H9 (cell line): ENCODE results near the gene KCNE2. TPM values are rescaled to one million over a fixed set of nuclear protein-coding genes. Genes with fewer than 3 reads are reported as not detected.

Experiments used
- DNase-seq: peaks from one replicate; pipeline ENCODE4 v3.0.0-alpha.2; 2017
- H2AFZ ChIP-seq: one replicate; pipeline ENCODE4 v1.6.1; 2013; ENCODE audit warnings: mild to moderate bottlenecking, low read length, control low read depth, moderate library complexity
- H2AK5ac ChIP-seq: 2 replicates; pipeline ENCODE4 v1.6.1; 2013; ENCODE audit warnings: low read length, control low read depth, mixed read lengths; ENCODE audit not compliant: insufficient read length
- H2BK120ac ChIP-seq: one replicate; pipeline ENCODE4 v1.6.1; 2013; ENCODE audit warnings: low read depth, mild to moderate bottlenecking, low read length, control low read depth, inconsistent platforms; ENCODE audit not compliant: poor library complexity, severe bottlenecking
- H2BK12ac ChIP-seq: 2 replicates; pipeline ENCODE4 v1.6.1; 2013; ENCODE audit warnings: low read length, control low read depth, mixed read lengths, low read depth; ENCODE audit not compliant: insufficient read length
- H2BK15ac ChIP-seq: 2 replicates; pipeline ENCODE4 v1.6.1; 2013; ENCODE audit warnings: low read depth, low read length, control low read depth
- H2BK20ac ChIP-seq: one replicate; pipeline ENCODE4 v1.6.1; 2013; ENCODE audit warnings: low read depth, mild to moderate bottlenecking, low read length, control low read depth, inconsistent platforms; ENCODE audit not compliant: poor library complexity, severe bottlenecking
- H2BK5ac ChIP-seq: 2 replicates; pipeline ENCODE4 v1.6.1; 2013; ENCODE audit warnings: low read length, control low read depth, mixed read lengths; ENCODE audit not compliant: insufficient read length
- H3K14ac ChIP-seq: 2 replicates; pipeline ENCODE4 v1.6.1; 2013; ENCODE audit warnings: low read length, control low read depth; ENCODE audit not compliant: insufficient read depth
- H3K18ac ChIP-seq: 2 replicates; pipeline ENCODE4 v1.6.1; 2013; ENCODE audit warnings: low read depth, mild to moderate bottlenecking, mixed read lengths, low read length, control low read depth; ENCODE audit not compliant: insufficient read length
- H3K23ac ChIP-seq: 2 replicates; pipeline ENCODE4 v1.6.1; 2013; ENCODE audit warnings: low read length, control low read depth, mixed read lengths, low read depth; ENCODE audit not compliant: insufficient read length
- H3K23me2 ChIP-seq: 2 replicates; pipeline ENCODE4 v1.6.1; 2013; ENCODE audit warnings: low read depth, mild to moderate bottlenecking, mixed read lengths, low read length, control low read depth; ENCODE audit not compliant: insufficient read length, poor library complexity, severe bottlenecking
- H3K27ac ChIP-seq: 2 replicates; pipeline ENCODE4 v1.5.1; 2013; ENCODE audit warnings: low read length, control low read depth, mixed read lengths, low read depth; ENCODE audit not compliant: insufficient read length
- H3K27me3 ChIP-seq: 2 replicates; pipeline ENCODE4 v1.6.1; 2013; ENCODE audit warnings: low read length, control low read depth, inconsistent platforms; ENCODE audit not compliant: insufficient read depth
- H3K4ac ChIP-seq: 2 replicates; pipeline ENCODE4 v1.6.1; 2013; ENCODE audit warnings: low read depth, mild to moderate bottlenecking, control low read depth, inconsistent platforms, low read length, moderate library complexity
- H3K4me1 ChIP-seq: 2 replicates; pipeline ENCODE4 v1.6.1; 2013; ENCODE audit warnings: low read length, control low read depth, inconsistent platforms; ENCODE audit not compliant: insufficient read depth
- H3K4me2 ChIP-seq: 2 replicates; pipeline ENCODE4 v1.6.1; 2013; ENCODE audit warnings: low read length, control low read depth, mixed read lengths; ENCODE audit not compliant: insufficient read length, insufficient read depth
- H3K56ac ChIP-seq: 2 replicates; pipeline ENCODE4 v1.6.1; 2013; ENCODE audit warnings: low read depth, mild to moderate bottlenecking, mixed read lengths, low read length, control low read depth; ENCODE audit not compliant: insufficient read length
- H3K79me1 ChIP-seq: 2 replicates; pipeline ENCODE4 v1.6.1; 2013; ENCODE audit warnings: low read depth, mild to moderate bottlenecking, moderate library complexity, low read length, control low read depth, inconsistent platforms; ENCODE audit not compliant: insufficient read depth, poor library complexity, severe bottlenecking
- H3K79me2 ChIP-seq: 2 replicates; pipeline ENCODE4 v1.6.1; 2013; ENCODE audit warnings: low read length, control low read depth, inconsistent platforms; ENCODE audit not compliant: insufficient read depth
- H3K9ac ChIP-seq: 2 replicates; pipeline ENCODE4 v1.6.1; 2013; ENCODE audit warnings: low read length, control low read depth, mixed read lengths; ENCODE audit not compliant: insufficient read length; ENCODE audit errors: extremely low read depth
- H3K9me3 ChIP-seq: one replicate; pipeline ENCODE4 v1.6.1; 2013; ENCODE audit warnings: low read depth, low read length, inconsistent platforms; ENCODE audit not compliant: control insufficient read depth
- H3T11ph ChIP-seq: one replicate; pipeline ENCODE4 v1.6.1; 2013; ENCODE audit warnings: mild to moderate bottlenecking, low read length, control low read depth, inconsistent platforms
- H4K20me1 ChIP-seq: one replicate; pipeline ENCODE4 v1.6.1; 2013; ENCODE audit not compliant: control insufficient read depth, insufficient read length, insufficient read depth
- H4K5ac ChIP-seq: 2 replicates; pipeline ENCODE4 v1.6.1; 2013; ENCODE audit warnings: low read depth, mild to moderate bottlenecking, mixed read lengths, low read length, control low read depth; ENCODE audit not compliant: insufficient read length
- H4K8ac ChIP-seq: replicated peaks from 2 replicates; pipeline ENCODE4 v1.6.1; 2013; ENCODE audit warnings: low read length, control low read depth, mixed read lengths, low read depth; ENCODE audit not compliant: insufficient read length
- H4K91ac ChIP-seq: 2 replicates; pipeline ENCODE4 v1.6.1; 2013; ENCODE audit warnings: low read depth, mild to moderate bottlenecking, moderate library complexity, mixed read lengths, low read length, control low read depth; ENCODE audit not compliant: insufficient read length
- H3K27ac Mint-ChIP-seq, 3 experiments: 2 replicates in 2 of 3; 3 replicates in 1 of 3; pipeline ENCODE4 v1.8.0; 2020 to 2021; ENCODE audit warnings: mixed read lengths in 3 of 3, mild to moderate bottlenecking in 1 of 3, moderate library complexity in 1 of 3
- H3K27me3 Mint-ChIP-seq: 2 replicates; pipeline ENCODE4 v1.8.0; 2021; ENCODE audit warnings: low read depth, mild to moderate bottlenecking, moderate library complexity, mixed read lengths
- H3K36me3 Mint-ChIP-seq, 3 experiments: 2 replicates in 2 of 3; 3 replicates in 1 of 3; pipeline ENCODE4 v1.8.0; 2020 to 2021; ENCODE audit warnings: low read depth in 3 of 3, mixed read lengths in 3 of 3; ENCODE audit not compliant: insufficient read depth in 1 of 3
- H3K4me1 Mint-ChIP-seq, 2 experiments: 2 replicates each; pipeline ENCODE4 v1.8.0; 2020; ENCODE audit warnings: mixed read lengths in 2 of 2
- H3K4me3 Mint-ChIP-seq, 2 experiments: 2 replicates in 1 of 2; 3 replicates in 1 of 2; pipeline ENCODE4 v1.8.0; 2020 to 2021; ENCODE audit warnings: mild to moderate bottlenecking in 2 of 2, mixed read lengths in 2 of 2, moderate library complexity in 1 of 2
- H3K9me3 Mint-ChIP-seq, 2 experiments: 2 replicates in 1 of 2; 3 replicates in 1 of 2; pipeline ENCODE4 v1.8.0; 2020; ENCODE audit warnings: mild to moderate bottlenecking in 2 of 2, mixed read lengths in 2 of 2, moderate library complexity in 1 of 2
- WGBS: extraction: QIAGEN DNeasy Blood & Tissue Kit; methylation state at CpG from one replicate; pipeline ENCODE4 v1.1.7; 2013; ENCODE audit warnings: missing lambda C conversion rate, low lambda C conversion rate, mixed read lengths; ENCODE audit not compliant: insufficient read length; ENCODE audit errors: extremely low coverage; 5-methylcytosine and 5-hydroxymethylcytosine counted together
- total RNA-seq: library from RNA; stranded (reverse); gene quantifications from 2 replicates; pipeline ENCODE4 v1.2.1, GENCODE V29; 2021
- TF ChIP-seq, protein P1 (sequence below): fragments of 200-600 bp; sonication (generic); conservative IDR thresholded peaks from 3 replicates; pipeline ENCODE4 v1.8.0; 2021; ENCODE audit warnings: antibody characterized with exemption, mild to moderate bottlenecking

KCNE2 gene
- total RNA-seq, 1 experiment from 2014 or later = not detected

- no peaks in the 10 kb centered on the region for H3K36me3 Mint-ChIP-seq
- peaks cover 6 to 7% of the 10 kb centered on the region in 2 experiments for H3K4me1 Mint-ChIP-seq
- Histone ChIP-seq H3K18ac (no peak overlapping the region), H2BK120ac (no peak overlapping the region), H3K9ac (no peak overlapping the region), H2BK12ac (no peak overlapping the region), H3K23me2 (no peaks in the 10 kb centered on the region), H4K5ac (no peak overlapping the region), H3K23ac (no peak overlapping the region), H3K27ac (no peak overlapping the region), H3K14ac (no peak overlapping the region), H4K8ac (no peak overlapping the region), H3K79me2 (no peaks in the 10 kb centered on the region), H3K4ac (no peak overlapping the region), H4K91ac (no peak overlapping the region), H3K79me1 (no peaks in the 10 kb centered on the region), H2BK5ac (no peak overlapping the region), H3K9me3 (no peaks in the 10 kb centered on the region), H3K4me1 (no peaks in the 10 kb centered on the region), H2AFZ (no peak overlapping the region), H4K20me1 (no peaks in the 10 kb centered on the region), H2BK20ac (no peak overlapping the region), H3T11ph (no peak overlapping the region), H3K27me3 (no peaks in the 10 kb centered on the region), H2AK5ac (no peak overlapping the region), H3K56ac (no peak overlapping the region), H3K4me2 (no peak overlapping the region), H2BK15ac (no peak overlapping the region)
- no peak overlapping the region for H3K27ac Mint-ChIP-seq
- no peaks in the 10 kb centered on the region; the same call in none of the 2 replicates for H3K27me3 Mint-ChIP-seq
- H3K4me3 Mint-ChIP-seq = no peak overlapping the region
- H3K9me3 Mint-ChIP-seq = no peaks in the 10 kb centered on the region
- TF ChIP-seq, protein P1, sequence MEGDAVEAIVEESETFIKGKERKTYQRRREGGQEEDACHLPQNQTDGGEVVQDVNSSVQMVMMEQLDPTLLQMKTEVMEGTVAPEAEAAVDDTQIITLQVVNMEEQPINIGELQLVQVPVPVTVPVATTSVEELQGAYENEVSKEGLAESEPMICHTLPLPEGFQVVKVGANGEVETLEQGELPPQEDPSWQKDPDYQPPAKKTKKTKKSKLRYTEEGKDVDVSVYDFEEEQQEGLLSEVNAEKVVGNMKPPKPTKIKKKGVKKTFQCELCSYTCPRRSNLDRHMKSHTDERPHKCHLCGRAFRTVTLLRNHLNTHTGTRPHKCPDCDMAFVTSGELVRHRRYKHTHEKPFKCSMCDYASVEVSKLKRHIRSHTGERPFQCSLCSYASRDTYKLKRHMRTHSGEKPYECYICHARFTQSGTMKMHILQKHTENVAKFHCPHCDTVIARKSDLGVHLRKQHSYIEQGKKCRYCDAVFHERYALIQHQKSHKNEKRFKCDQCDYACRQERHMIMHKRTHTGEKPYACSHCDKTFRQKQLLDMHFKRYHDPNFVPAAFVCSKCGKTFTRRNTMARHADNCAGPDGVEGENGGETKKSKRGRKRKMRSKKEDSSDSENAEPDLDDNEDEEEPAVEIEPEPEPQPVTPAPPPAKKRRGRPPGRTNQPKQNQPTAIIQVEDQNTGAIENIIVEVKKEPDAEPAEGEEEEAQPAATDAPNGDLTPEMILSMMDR = peak; percentile 84
- WGBS = no CpG with 5 or more reads among the region's 3 CpGs
- DNase-seq = peak; percentile 50
Observed at GRCh38 chr21:34367320-34367935, 3.6 kb downstream of the KCNE2 start.
